ENCODE results near the gene DUSP22.

- TF ChIP-seq POLR2A (IDR thresholded peaks at IDR 0.05) (no peak), CTCF (IDR thresholded peaks at IDR 0.05) (no peak), EP300 (IDR thresholded peaks at IDR 0.05) (no peak)
Measured at GRCh38 chr6:250676-251075, 41.6 kb upstream of the DUSP22 start.

Measured in upper lobe of left lung (tissue), 4 donors.